ENCODE data around the gene FURIN.

The FURIN gene

DNA sequence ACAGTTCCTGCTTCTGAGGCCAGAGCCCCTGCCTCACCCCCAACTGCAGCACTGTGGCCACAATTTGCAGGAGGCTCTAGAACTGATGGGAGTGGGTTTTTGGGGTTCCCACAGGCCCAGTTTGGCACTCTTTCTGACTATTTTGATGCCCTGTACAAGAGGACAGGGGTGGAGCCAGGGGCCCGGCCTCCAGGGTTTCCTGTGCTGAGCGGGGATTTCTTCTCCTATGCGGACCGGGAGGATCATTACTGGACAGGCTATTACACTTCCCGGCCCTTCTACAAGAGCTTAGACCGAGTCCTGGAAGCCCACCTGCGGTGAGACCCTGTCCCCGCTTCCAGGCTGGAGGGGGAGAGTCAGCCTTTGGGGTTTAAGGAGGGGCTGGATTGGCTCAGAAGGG, 41.6 kb downstream of the FURIN start:
- DNase-seq (ENCODE audit: low spot score) = no peak
- in situ Hi-C loops (cut with MboI; ENCODE audit: low sequenced_read_pairs, unreplicated experiment) = no loop called here
- TF ChIP-seq CTCF (IDR thresholded peaks at IDR 0.05; ENCODE audit: borderline replicate concordance, control extremely low read depth, extremely low read depth, insufficient read depth, missing control alignments) = no peak

DNA sequence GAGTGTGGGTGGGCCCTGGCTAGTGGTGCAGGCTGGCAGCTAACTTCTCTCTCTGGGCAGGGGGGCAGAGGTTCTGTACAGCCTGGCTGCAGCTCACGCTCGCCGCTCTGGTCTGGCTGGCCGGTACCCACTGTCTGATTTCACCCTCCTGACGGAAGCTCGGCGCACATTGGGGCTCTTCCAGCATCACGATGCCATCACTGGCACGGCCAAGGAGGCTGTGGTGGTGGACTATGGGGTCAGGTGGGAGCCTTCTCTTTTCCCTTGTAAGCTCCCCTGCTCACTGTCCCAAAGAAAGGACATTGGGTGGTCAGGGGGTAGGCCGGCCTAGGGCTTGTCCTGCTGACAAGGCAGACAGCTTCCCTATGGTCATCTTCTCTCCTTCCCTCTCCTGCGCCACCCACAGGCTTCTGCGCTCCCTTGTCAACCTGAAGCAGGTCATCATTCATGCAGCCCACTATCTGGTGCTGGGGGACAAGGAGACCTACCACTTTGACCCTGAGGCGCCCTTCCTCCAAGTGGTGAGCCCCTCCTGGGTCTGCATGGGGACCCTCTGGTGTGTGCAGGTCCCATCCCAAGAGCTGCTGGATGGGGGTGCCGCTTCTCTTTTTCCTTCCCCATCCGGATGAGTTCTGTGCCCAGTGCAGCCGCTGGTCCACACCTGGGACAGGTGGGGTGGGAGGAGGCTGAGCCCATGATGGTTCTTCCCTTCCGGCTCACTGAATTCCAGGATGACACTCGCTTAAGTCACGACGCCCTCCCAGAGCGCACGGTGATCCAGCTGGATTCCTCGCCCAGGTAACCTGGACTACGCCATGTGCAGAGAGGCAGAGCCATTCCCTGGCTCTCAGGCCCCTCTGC, 42.3 kb downstream of the FURIN start:
- no peak for TF ChIP-seq CTCF (IDR thresholded peaks at IDR 0.05; ENCODE audit: borderline replicate concordance, control extremely low read depth, extremely low read depth, insufficient read depth, missing control alignments)
- in situ Hi-C loops (cut with MboI; ENCODE audit: low sequenced_read_pairs, unreplicated experiment) = no loop called here
- DNase-seq (ENCODE audit: low spot score) = no peak

- in situ Hi-C loops (cut with MboI; ENCODE audit: low sequenced_read_pairs, unreplicated experiment) = no loop called here
- DNase-seq (ENCODE audit: low spot score) = no peak
- no peak for TF ChIP-seq CTCF (IDR thresholded peaks at IDR 0.05; ENCODE audit: borderline replicate concordance, control extremely low read depth, extremely low read depth, insufficient read depth, missing control alignments)
Measured at GRCh38 chr15:90911302-90911623, 42.9 kb downstream of the FURIN start.

DNA sequence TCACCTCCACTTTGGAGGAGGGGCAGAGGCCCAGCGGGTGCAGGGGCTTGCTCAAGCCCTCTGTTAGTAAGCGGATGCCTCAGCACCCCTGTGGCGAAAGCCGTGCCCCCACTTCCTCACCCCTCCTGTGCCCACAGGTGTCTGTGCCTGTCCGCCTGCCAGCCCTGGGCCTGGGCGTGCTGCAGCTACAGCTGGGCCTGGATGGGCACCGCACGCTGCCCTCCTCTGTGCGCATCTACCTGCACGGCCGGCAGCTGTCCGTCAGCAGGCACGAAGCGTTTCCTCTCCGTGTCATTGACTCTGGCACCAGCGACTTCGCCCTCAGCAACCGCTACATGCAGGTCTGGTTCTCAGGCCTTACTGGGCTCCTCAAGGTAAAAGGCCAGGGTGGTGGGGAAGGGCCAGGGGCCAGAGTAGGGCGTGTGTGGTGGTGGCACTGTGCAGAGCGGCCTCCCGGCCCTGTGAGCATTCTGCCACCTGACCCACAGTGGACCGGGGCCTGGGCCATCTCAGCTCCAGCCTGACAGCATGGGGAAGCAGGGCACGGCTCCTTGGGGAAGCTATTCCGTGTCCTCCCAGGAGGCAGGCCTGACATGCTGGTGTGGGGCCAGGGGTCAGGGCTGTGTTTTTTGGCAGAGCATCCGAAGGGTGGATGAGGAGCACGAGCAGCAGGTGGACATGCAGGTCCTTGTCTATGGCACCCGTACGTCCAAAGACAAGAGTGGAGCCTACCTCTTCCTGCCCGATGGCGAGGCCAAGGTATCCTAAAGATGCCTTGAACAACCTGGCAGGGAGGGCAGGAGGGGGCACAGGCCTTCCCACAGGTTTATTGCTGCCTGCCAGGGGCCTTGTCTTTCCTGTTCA, 43.8 kb downstream of the FURIN start:
- DNase-seq (ENCODE audit: low spot score) = no peak
- in situ Hi-C loops (cut with MboI; ENCODE audit: low sequenced_read_pairs, unreplicated experiment) = no loop called here
- no peak for TF ChIP-seq CTCF (IDR thresholded peaks at IDR 0.05; ENCODE audit: borderline replicate concordance, control extremely low read depth, extremely low read depth, insufficient read depth, missing control alignments)

DNA sequence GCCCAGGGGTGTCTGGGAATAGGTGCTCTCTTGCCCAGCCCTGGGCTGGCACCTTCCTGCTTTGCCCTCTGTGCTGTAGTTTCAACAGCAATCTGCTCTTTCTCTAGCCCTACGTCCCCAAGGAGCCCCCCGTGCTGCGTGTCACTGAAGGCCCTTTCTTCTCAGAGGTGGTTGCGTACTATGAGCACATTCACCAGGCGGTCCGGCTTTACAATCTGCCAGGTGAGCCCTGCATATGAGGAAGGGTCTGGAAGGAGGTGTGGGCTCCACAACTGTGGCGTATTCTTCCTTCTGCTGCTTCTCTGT, 44.3 kb downstream of the FURIN start:
- TF ChIP-seq CTCF (IDR thresholded peaks at IDR 0.05; ENCODE audit: borderline replicate concordance, control extremely low read depth, extremely low read depth, insufficient read depth, missing control alignments) = no peak
- in situ Hi-C loops (cut with MboI; ENCODE audit: low sequenced_read_pairs, unreplicated experiment) = no loop called here
- DNase-seq (ENCODE audit: low spot score) = no peak

GRCh38 chr15:90913398-90913944, 45.1 kb downstream of the FURIN start:
- TF ChIP-seq CTCF (IDR thresholded peaks at IDR 0.05; ENCODE audit: borderline replicate concordance, control extremely low read depth, extremely low read depth, insufficient read depth, missing control alignments) = no peak
- in situ Hi-C loops (cut with MboI; ENCODE audit: low sequenced_read_pairs, unreplicated experiment) = no loop called here
- no peak for DNase-seq (ENCODE audit: low spot score)

All from GM13976 (cell line).